Measurements from ENCODE around the gene RIN2. TPM values are rescaled to one million over a fixed set of nuclear protein-coding genes. Genes with fewer than 3 reads are reported as not detected.

RIN2 gene
- total and polyA plus RNA-seq, 9 of the 15 experiments (the other 6 are each of a cell fraction or from before 2014, with no cell fraction given) = 0.09 TPM; not detected in 8

DNA sequence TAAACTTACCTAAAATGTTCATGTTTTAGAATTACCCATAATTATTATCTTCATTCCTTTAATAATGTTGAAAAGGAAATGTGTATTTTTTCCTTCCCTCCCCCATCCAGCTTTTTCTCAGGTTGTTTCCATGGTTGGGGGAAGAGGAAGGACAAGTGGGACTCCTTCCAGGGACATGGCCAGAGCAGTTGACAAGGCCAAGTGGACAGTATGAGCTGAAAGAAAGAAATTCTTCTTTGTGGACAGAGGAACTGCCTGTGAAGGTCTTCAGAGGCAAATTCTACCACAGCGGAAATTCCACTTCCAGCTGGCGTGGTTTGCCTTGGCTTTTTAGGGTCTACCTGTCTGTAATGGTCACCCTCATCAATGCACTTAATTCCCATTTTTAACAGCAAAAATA is 33.8 kb downstream of the RIN2 start:
- no peaks in the 10 kb centered on the region for H3K36me3 ChIP-seq (ENCODE audit: control insufficient read depth, insufficient read depth, low read length)
- H4K20me1 ChIP-seq (replicated peaks; ENCODE audit: control insufficient read depth, insufficient read depth, low read length) = no peaks in the 10 kb centered on the region
- DNase-seq (ENCODE audit: extremely low read depth in 1 of 4, low spot score in 3 of 4) (no peak), ATAC-seq (no peak), FAIRE-seq (no peak)
- H3K4me2 ChIP-seq (ENCODE audit: insufficient read depth, low read length) = no peak overlapping the region
- H3K9me1 ChIP-seq (ENCODE audit: control insufficient read depth, insufficient read depth, low read length) = no peaks in the 10 kb centered on the region
- TF ChIP-seq, protein P1, sequence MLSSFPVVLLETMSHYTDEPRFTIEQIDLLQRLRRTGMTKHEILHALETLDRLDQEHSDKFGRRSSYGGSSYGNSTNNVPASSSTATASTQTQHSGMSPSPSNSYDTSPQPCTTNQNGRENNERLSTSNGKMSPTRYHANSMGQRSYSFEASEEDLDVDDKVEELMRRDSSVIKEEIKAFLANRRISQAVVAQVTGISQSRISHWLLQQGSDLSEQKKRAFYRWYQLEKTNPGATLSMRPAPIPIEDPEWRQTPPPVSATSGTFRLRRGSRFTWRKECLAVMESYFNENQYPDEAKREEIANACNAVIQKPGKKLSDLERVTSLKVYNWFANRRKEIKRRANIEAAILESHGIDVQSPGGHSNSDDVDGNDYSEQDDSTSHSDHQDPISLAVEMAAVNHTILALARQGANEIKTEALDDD (IDR thresholded peaks at IDR 0.05) = no peak
- H3K27me3 ChIP-seq (ENCODE audit: control insufficient read depth in 2 of 2, insufficient read depth in 2 of 2, low read length in 2 of 2) = no peaks in the 10 kb centered on the region
- no peak overlapping the region for H2AFZ ChIP-seq (ENCODE audit: low read depth, low read length)
- H3K9me3 ChIP-seq (replicated peaks; ENCODE audit: control insufficient read depth, insufficient read depth, low read depth, low read length) = no peaks in the 10 kb centered on the region
- H3K9ac ChIP-seq (ENCODE audit: insufficient read depth in 1 of 2, low read depth in 2 of 2, low read length in 2 of 2) = no peak overlapping the region
- in situ Hi-C loops (cut with MboI) = no loop called here
- no peaks in the 10 kb centered on the region for H3K79me2 ChIP-seq (ENCODE audit: control insufficient read depth, insufficient read depth, low read length)
- BruUV-seq (replicated peaks) = no TSS peak
- no peak overlapping the region for H3K27ac ChIP-seq (ENCODE audit: extremely low read depth, low read depth, low read length)
- CTCF ChIA-PET (ENCODE audit: low intra/inter-chr PET ratio) = no interaction called here
- intact Hi-C loops (cut with micrococcal nuclease) = no loop called here
- 0% methylated on average over 2 of the region's 2 CpGs for WGBS (ENCODE audit: insufficient coverage, low coverage, missing lambda C conversion rate)
- POLR2A ChIA-PET = interaction anchor here (0.6 kb wide), 1 partner anchor 105 kb away, joined by 3 read pairs; no protein-coding TSS in a partner anchor
- no peak overlapping the region for H3K4me3 ChIP-seq
- no peaks in the 10 kb centered on the region for H3K4me1 ChIP-seq (replicated peaks in 1 of 2; ENCODE audit: control insufficient read depth in 2 of 2, insufficient read depth in 2 of 2, low read length in 2 of 2)

GRCh38 chr20:19793716-19794115 is 35.7 kb downstream of the RIN2 start:
- no peaks in the 10 kb centered on the region for H4K20me1 ChIP-seq (replicated peaks; ENCODE audit: control insufficient read depth, insufficient read depth, low read length)
- 0% methylated on average over 2 of the region's 2 CpGs for WGBS (ENCODE audit: insufficient coverage, low coverage, missing lambda C conversion rate)
- no peak overlapping the region for H3K9ac ChIP-seq (ENCODE audit: insufficient read depth in 1 of 2, low read depth in 2 of 2, low read length in 2 of 2)
- H2AFZ ChIP-seq (ENCODE audit: low read depth, low read length) = no peak overlapping the region
- no peaks in the 10 kb centered on the region for H3K4me1 ChIP-seq (replicated peaks in 1 of 2; ENCODE audit: control insufficient read depth in 2 of 2, insufficient read depth in 2 of 2, low read length in 2 of 2)
- H3K36me3 ChIP-seq (ENCODE audit: control insufficient read depth, insufficient read depth, low read length) = no peaks in the 10 kb centered on the region
- intact Hi-C loops (cut with micrococcal nuclease) (no loop called here), in situ Hi-C loops (cut with MboI) (no loop called here)
- no peak overlapping the region for H3K4me2 ChIP-seq (ENCODE audit: insufficient read depth, low read length)
- ChIA-PET CTCF (ENCODE audit: low intra/inter-chr PET ratio) (no interaction called here), POLR2A (interaction anchor here (0.7 kb wide), 1 partner anchor 213 kb away, joined by 3 read pairs; no protein-coding TSS in a partner anchor)
- TF ChIP-seq SRSF7 (optimal IDR thresholded peaks at IDR 0.05; ENCODE audit: low read depth, low read length) = no peak
- TF ChIP-seq FOXK2 (conservative IDR thresholded peaks at IDR 0.05 in 1 of 2, IDR thresholded peaks at IDR 0.05 in 1 of 2; ENCODE audit: low read depth in 2 of 2) = no peak
- TF ChIP-seq MCM7 (IDR thresholded peaks at IDR 0.05) = no peak
- TF ChIP-seq ZNF75A (CRISPR knock-in tag; IDR thresholded peaks at IDR 0.05) = no peak
- no peak for DNase-seq (ENCODE audit: extremely low read depth in 1 of 4, low spot score in 3 of 4)
- FAIRE-seq = no peak
- no peaks in the 10 kb centered on the region for H3K79me2 ChIP-seq (ENCODE audit: control insufficient read depth, insufficient read depth, low read length)
- H3K9me1 ChIP-seq (ENCODE audit: control insufficient read depth, insufficient read depth, low read length) = no peaks in the 10 kb centered on the region
- no peak overlapping the region for H3K4me3 ChIP-seq
- no TSS peak for BruUV-seq (replicated peaks)
- H3K27me3 ChIP-seq (ENCODE audit: control insufficient read depth in 2 of 2, insufficient read depth in 2 of 2, low read length in 2 of 2) = no peaks in the 10 kb centered on the region
- H3K9me3 ChIP-seq (replicated peaks; ENCODE audit: control insufficient read depth, insufficient read depth, low read depth, low read length) = no peaks in the 10 kb centered on the region
- H3K27ac ChIP-seq (ENCODE audit: extremely low read depth, low read depth, low read length) = no peak overlapping the region
- ATAC-seq = no peak
